HEK293T (cell line): ENCODE results near the gene SLC9C1.

Experiments used
- CTCF ChIA-PET: fragments of 350-600 bp; formaldehyde crosslinking; extraction: SDS; loops from one replicate; lab custom pipeline; 2021; ENCODE audit warnings: antibody characterized with exemption, inconsistent platforms; lab: Yijun Ruan, JAX
- POLR2A ChIA-PET: fragments of 350-600 bp; formaldehyde crosslinking; extraction: SDS; loops from one replicate; lab custom pipeline; 2020; ENCODE audit warnings: antibody characterized with exemption, inconsistent platforms; lab: Yijun Ruan, JAX
- DNase-seq: peaks from one replicate; pipeline ENCODE4 v3.0.0; 2012; ENCODE audit warnings: mixed read lengths; ENCODE audit errors: extremely low spot score
- ARNT ChIP-seq: fragments of 450-650 bp; IDR thresholded peaks from 2 replicates; pipeline ENCODE4 v1.6.1; 2017; ENCODE audit warnings: mild to moderate bottlenecking
- BHLHE40 ChIP-seq: fragments of 450-650 bp; IDR thresholded peaks from 2 replicates; pipeline ENCODE4 v1.6.1; 2016; ENCODE audit warnings: mild to moderate bottlenecking, moderate library complexity, borderline replicate concordance
- CTBP1 ChIP-seq: fragments of 450-650 bp; IDR thresholded peaks from 2 replicates; pipeline ENCODE4 v1.6.1; 2016; ENCODE audit warnings: borderline replicate concordance
- ELF4 ChIP-seq: fragments of 450-650 bp; IDR thresholded peaks from 2 replicates; pipeline ENCODE4 v1.6.1; 2017; ENCODE audit warnings: antibody characterized with exemption
- FOXA1 ChIP-seq: fragments of 450-650 bp; IDR thresholded peaks from 2 replicates; pipeline ENCODE4 v1.6.1; 2016; ENCODE audit warnings: mild to moderate bottlenecking
- FOXK2 ChIP-seq: fragments of 450-650 bp; IDR thresholded peaks from 2 replicates; pipeline ENCODE4 v1.6.1; 2016; ENCODE audit warnings: mild to moderate bottlenecking
- FOXM1 ChIP-seq: fragments of 450-650 bp; IDR thresholded peaks from 2 replicates; pipeline ENCODE4 v1.6.1; 2017; ENCODE audit warnings: mild to moderate bottlenecking, borderline replicate concordance
- HDGF ChIP-seq: fragments of 450-650 bp; IDR thresholded peaks from 2 replicates; pipeline ENCODE4 v1.6.1; 2017; ENCODE audit warnings: antibody characterized with exemption, borderline replicate concordance
- L3MBTL2 ChIP-seq: fragments of 450-650 bp; conservative IDR thresholded peaks from 2 replicates; pipeline ENCODE4 v1.6.1; 2016; ENCODE audit warnings: mild to moderate bottlenecking
- LEF1 ChIP-seq: fragments of 450-650 bp; IDR thresholded peaks from 2 replicates; pipeline ENCODE4 v1.6.1; 2017; ENCODE audit warnings: mild to moderate bottlenecking, borderline replicate concordance
- NFRKB ChIP-seq: fragments of 450-650 bp; IDR thresholded peaks from 2 replicates; pipeline ENCODE4 v1.6.1; 2016; ENCODE audit warnings: mild to moderate bottlenecking, moderate library complexity
- SP1 ChIP-seq: fragments of 450-650 bp; IDR thresholded peaks from 2 replicates; pipeline ENCODE4 v1.6.1; 2017
- SUZ12 ChIP-seq: fragments of 450-650 bp; IDR thresholded peaks from 2 replicates; pipeline ENCODE4 v1.6.1; 2016; ENCODE audit warnings: mild to moderate bottlenecking
- TARDBP ChIP-seq: fragments of 450-650 bp; IDR thresholded peaks from 2 replicates; pipeline ENCODE4 v1.6.1; 2016
- ZNF384 ChIP-seq: fragments of 450-650 bp; IDR thresholded peaks from 2 replicates; pipeline ENCODE4 v1.6.1; 2016
- TF ChIP-seq, protein P1 (sequence below): fragments of 450-650 bp; IDR thresholded peaks from 2 replicates; pipeline ENCODE4 v1.6.1; 2016

SLC9C1 gene

DNA sequence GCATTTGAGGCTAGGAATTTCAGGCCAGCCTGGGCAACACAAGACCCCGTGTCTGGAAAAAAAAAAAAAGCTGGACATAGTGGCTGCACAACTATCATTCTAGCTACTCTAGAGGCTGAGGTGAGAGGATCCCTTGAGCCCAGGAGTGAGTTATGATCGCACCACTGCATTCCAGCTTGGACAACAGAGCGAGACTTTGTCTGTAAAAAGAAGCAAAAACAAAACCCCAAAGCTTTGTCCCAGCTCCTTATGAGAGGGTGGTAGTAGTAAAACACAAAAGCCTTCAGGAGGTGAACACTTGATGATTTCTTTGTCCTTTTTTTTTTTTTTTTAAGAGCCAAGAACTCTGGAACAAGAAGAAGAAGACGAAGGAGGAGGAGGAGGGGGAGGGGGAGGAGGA lies 37.8 kb upstream of the SLC9C1 start:
- no peak for DNase-seq
- CTCF ChIA-PET: interaction anchor here (0.7 kb wide), 1 partner anchor 124 kb away, joined by 6 read pairs; no protein-coding TSS in a partner anchor
- POLR2A ChIA-PET: no interaction called here
- TF ChIP-seq L3MBTL2: no peak
- TF ChIP-seq BHLHE40: no peak
- TF ChIP-seq SUZ12: no peak
- TF ChIP-seq FOXM1: no peak
- TF ChIP-seq FOXK2: no peak
- no peak for TF ChIP-seq CTBP1
- TF ChIP-seq LEF1: no peak
- no peak for TF ChIP-seq ELF4
- no peak for TF ChIP-seq FOXA1
- TF ChIP-seq, protein P1, sequence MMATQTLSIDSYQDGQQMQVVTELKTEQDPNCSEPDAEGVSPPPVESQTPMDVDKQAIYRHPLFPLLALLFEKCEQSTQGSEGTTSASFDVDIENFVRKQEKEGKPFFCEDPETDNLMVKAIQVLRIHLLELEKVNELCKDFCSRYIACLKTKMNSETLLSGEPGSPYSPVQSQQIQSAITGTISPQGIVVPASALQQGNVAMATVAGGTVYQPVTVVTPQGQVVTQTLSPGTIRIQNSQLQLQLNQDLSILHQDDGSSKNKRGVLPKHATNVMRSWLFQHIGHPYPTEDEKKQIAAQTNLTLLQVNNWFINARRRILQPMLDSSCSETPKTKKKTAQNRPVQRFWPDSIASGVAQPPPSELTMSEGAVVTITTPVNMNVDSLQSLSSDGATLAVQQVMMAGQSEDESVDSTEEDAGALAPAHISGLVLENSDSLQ: no peak
- no peak for TF ChIP-seq TARDBP
- no peak for TF ChIP-seq NFRKB
- no peak for TF ChIP-seq ZNF384
- TF ChIP-seq SP1: no peak
- no peak for TF ChIP-seq ARNT
- no peak for TF ChIP-seq HDGF

DNA sequence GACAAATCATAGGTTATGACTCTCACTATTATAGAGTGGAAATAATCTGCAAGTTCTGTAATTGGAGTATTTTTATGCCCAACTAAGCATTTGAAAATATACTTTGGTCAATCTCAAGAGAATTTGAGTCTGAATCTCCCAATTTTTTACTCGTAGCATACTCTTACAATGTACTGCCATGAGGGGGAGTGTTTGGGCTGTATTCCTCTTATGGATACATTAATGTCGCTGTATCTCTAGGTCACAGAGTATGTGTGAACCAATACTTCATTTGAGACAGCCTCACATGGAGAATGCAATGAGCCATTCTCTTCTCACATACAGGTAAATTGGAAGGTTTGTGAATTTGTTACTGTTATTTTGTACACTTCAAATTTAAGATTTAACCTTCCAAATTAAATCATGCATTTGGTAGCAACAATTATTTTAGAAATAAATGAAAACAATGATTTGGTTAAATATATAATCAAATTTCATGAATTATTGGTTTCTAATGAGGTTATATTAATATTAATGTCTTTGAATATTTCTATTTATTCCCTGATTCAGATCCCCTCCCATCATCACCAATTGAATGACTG lies 33.4 kb upstream of the SLC9C1 start:
- TF ChIP-seq SUZ12 (no peak), TARDBP (no peak), L3MBTL2 (no peak), BHLHE40 (no peak), CTBP1 (no peak), FOXA1 (no peak), FOXM1 (no peak), LEF1 (no peak), SP1 (no peak), ZNF384 (no peak), HDGF (no peak), FOXK2 (no peak), ARNT (no peak), NFRKB (no peak), ELF4 (no peak)
- TF ChIP-seq, protein P1: no peak; the same call in 1 of the 2 replicates
- peak; percentile 32 for DNase-seq
- POLR2A ChIA-PET: no interaction called here
- CTCF ChIA-PET: no interaction called here

DNA sequence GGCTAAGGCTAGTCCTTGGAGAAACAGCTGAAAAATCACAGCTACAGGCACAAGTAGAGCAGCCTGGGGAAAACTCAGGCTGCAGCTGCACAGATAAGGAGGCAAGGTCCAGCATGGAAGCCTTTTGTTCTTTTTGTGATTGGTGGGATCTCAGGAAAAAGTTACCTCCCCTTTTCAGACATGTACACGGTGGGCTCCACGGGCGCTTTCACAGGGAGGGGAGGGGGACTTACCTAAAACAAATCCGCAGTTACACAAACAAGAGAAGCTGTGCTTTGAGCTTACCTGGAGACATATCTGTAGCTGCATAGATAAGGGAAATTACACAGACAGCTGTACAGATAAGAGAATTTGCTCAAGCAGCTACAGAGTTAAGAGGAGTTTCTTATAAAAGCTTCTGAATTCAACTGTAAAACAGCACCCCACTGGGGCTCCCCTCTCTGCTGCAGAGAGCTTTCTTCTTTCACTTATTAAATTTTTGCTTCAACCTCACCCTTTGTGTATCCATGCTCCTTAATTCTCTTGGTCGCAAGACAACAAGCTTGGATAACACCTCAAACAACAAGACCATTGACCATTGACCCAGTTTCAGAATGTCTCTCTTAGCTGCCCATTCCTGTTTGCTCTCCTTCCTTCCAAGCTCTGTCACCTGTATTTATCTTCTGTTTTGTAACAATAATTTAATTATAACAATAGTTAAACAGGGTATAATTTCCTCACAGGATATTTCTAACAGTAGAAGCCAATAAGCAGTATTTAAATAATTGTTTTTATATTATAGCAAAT lies 28.0 kb upstream of the SLC9C1 start:
- TF ChIP-seq HDGF: no peak
- TF ChIP-seq ZNF384: no peak
- no peak for TF ChIP-seq ARNT
- no peak for TF ChIP-seq FOXM1
- no peak for TF ChIP-seq LEF1
- no peak for TF ChIP-seq NFRKB
- no peak for TF ChIP-seq CTBP1
- no peak for TF ChIP-seq BHLHE40
- TF ChIP-seq FOXA1: no peak
- TF ChIP-seq TARDBP: no peak
- TF ChIP-seq, protein P1: no peak
- TF ChIP-seq SUZ12: no peak
- TF ChIP-seq SP1: no peak
- TF ChIP-seq ELF4: no peak
- TF ChIP-seq L3MBTL2: no peak
- no peak for TF ChIP-seq FOXK2
- POLR2A ChIA-PET: no interaction called here

DNA sequence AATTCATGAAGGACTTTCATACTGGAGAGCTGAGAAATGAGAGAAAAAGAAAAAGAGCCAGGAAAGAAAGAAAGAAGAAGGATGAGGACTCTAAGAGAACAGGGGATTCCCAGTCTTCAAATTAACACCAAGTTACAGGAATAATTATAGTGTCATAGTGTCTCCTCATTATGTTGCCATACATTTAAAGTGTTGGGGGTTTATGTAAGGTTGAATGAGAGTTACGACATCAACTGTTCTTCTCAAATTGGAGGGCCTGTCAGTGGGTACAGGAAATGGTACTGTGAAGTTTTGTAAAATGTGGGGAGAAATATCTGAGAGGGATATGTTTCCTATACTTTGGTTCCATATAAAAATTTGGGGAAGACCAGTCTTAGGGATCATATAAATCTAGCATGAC lies 26.7 kb upstream of the SLC9C1 start:
- ChIA-PET CTCF (interaction anchor here (2.0 kb wide), 1 partner anchor 13 kb away, joined by 5 read pairs; no protein-coding TSS in a partner anchor), POLR2A (no interaction called here)
- TF ChIP-seq LEF1: no peak
- TF ChIP-seq HDGF: no peak
- TF ChIP-seq FOXA1: no peak
- TF ChIP-seq L3MBTL2: no peak
- TF ChIP-seq SP1: no peak
- no peak for TF ChIP-seq CTBP1
- TF ChIP-seq ELF4: no peak
- no peak for TF ChIP-seq SUZ12
- TF ChIP-seq ZNF384: no peak
- no peak for DNase-seq

More for the DNA sequence above, 28.0 kb upstream of the SLC9C1 start:
- CTCF ChIA-PET: interaction anchor here (0.6 to 1.1 kb wide), 3 partner anchors 11 to 209 kb away, joined by 3 to 4 read pairs (median 3); partner anchors contain the start of gene CD200
- no peak for DNase-seq

DNA sequence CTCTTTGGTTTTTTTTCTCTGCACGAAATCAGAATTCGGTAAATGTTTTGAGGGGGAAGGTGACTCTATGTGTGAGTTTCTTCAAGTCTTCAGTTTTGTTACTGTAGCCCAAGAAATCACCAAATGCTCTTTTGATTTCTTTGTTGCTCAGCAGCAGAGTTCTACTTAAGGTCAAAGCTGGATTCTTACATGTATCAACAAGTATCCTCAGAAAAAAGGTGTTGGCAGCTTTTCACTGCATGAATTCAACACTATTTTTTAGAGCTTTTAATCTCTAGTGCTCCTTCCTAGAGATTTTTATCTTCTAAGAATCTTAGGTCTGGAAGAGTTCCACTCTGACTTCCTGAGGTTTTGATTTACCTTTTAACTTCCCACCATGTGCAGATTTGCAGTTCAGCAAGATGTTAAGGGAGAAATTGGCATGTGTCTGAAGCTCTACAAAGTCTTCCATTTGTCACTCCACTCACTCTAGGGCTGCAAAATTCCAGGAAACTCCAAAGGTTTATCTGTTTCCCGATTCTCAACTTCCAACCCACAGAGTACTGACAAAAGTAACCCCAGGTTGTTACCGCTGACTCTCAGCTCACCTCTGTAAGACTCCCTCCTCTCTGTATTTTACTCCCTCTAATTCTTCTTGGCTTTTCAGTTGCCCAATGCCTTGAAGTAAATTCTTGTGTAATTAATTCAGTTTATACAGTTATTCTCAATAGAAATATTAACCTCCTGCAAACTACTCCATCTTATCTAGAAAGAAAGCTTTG lies 25.7 kb upstream of the SLC9C1 start:
- ChIA-PET CTCF (interaction anchor here (0.9 to 2.0 kb wide), 2 partner anchors 14 to 208 kb away, joined by 3 to 5 read pairs; no protein-coding TSS in a partner anchor), POLR2A (no interaction called here)
- no peak for DNase-seq
- TF ChIP-seq CTBP1 (no peak), L3MBTL2 (no peak), HDGF (no peak), LEF1 (no peak), FOXA1 (no peak), FOXK2 (no peak), TARDBP (no peak)
